Panc1 (cell line): Measurements from ENCODE around the gene DNM3. TPM values are rescaled to one million over a fixed set of nuclear protein-coding genes. Genes with fewer than 3 reads are reported as not detected.

Experiments used
- ATAC-seq: fragments of 200-7000 bp; cut with Tn5 transposase; 2 replicates; pipeline ENCODE4 v1.9.1; 2020; ENCODE audit warnings: mild to moderate bottlenecking, moderate library complexity
- BruUV-seq: library from RNA; stranded (reverse); fragments of 400-500 nt; replicated peaks from 2 replicates; lab custom pipeline; 2021; lab: Mats Ljungman, UMichigan
- CTCF ChIA-PET: fragments of 300-600 bp; sonication (Branson Sonifier 250); formaldehyde crosslinking; loops from one replicate; lab custom pipeline; 2022; ENCODE audit warnings: antibody characterized with exemption; lab: Charles Lee
- POLR2A ChIA-PET: fragments of 300-600 bp; sonication (Branson Sonifier 250); formaldehyde crosslinking; loops from one replicate; lab custom pipeline; 2022; ENCODE audit warnings: antibody characterized with exemption; lab: Charles Lee
- DNase-seq: peaks from one replicate; pipeline ENCODE4 v3.0.0-alpha.2; 2010; ENCODE audit warnings: low read depth, low spot score
- H3K27ac ChIP-seq: 2 replicates; pipeline ENCODE4 v1.5.1; 2011; ENCODE audit warnings: mild to moderate bottlenecking, low read length, inconsistent platforms
- H3K27me3 ChIP-seq: fragments of 200-500 bp; sonication (Bioruptor generic); 2 replicates; pipeline ENCODE4 v1.6.0; 2014; ENCODE audit warnings: low read length, inconsistent platforms; ENCODE audit not compliant: control insufficient read depth, insufficient read depth
- H3K36me3 ChIP-seq: fragments of 200-500 bp; sonication (Bioruptor generic); 2 replicates; pipeline ENCODE4 v1.5.1; 2014; ENCODE audit warnings: inconsistent platforms, mild to moderate bottlenecking, low read length, moderate library complexity; ENCODE audit not compliant: control insufficient read depth, insufficient read depth
- H3K4me1 ChIP-seq: 2 replicates; pipeline ENCODE4 v1.5.1; 2011; ENCODE audit warnings: inconsistent platforms, mild to moderate bottlenecking, low read length, moderate library complexity; ENCODE audit not compliant: control insufficient read depth, insufficient read depth
- H3K4me3 ChIP-seq, 2 experiments: 2 replicates each; pipeline ENCODE4 v1.5.1; 2011 to 2012; ENCODE audit warnings: low read depth in 2 of 2, low read length in 2 of 2, mild to moderate bottlenecking in 2 of 2, inconsistent platforms in 1 of 2, moderate library complexity in 1 of 2
- H3K9me3 ChIP-seq: fragments of 200-500 bp; sonication (Bioruptor generic); 2 replicates; pipeline ENCODE4 v1.5.1; 2014; ENCODE audit warnings: low read depth, mild to moderate bottlenecking, inconsistent platforms, low read length, moderate library complexity; ENCODE audit not compliant: control insufficient read depth, insufficient read depth
- POLR2AphosphoS5 ChIP-seq: IDR thresholded peaks from 2 replicates; pipeline ENCODE4 v1.6.1; 2012; ENCODE audit warnings: mild to moderate bottlenecking, low read depth, low read length, moderate library complexity
- SIN3A ChIP-seq: IDR thresholded peaks from 2 replicates; pipeline ENCODE4 v1.6.1; 2012; ENCODE audit warnings: low read depth, mild to moderate bottlenecking, low read length, moderate library complexity, borderline replicate concordance; ENCODE audit not compliant: insufficient read depth
- TCF7L2 ChIP-seq: IDR thresholded peaks from 2 replicates; pipeline ENCODE4 v1.6.1; 2011; ENCODE audit warnings: mild to moderate bottlenecking, low read depth, low read length, inconsistent platforms
- in situ Hi-C: cut with HindIII; loops from 2 replicates; pipeline ENCODE4 v1.10.0; 2016; ENCODE audit warnings: low sequenced_read_pairs, low pct_unique_long_range_greater_than_20kb
- intact Hi-C: fragments of 100-400 bp; cut with micrococcal nuclease; formaldehyde crosslinking; loops from one replicate; pipeline ENCODE4 v1.10.0; 2022; ENCODE audit not compliant: unreplicated experiment
- total RNA-seq: library from RNA; stranded (reverse); gene quantifications from one replicate; pipeline ENCODE4 v1.2.1, GENCODE V29; 2021; ENCODE audit not compliant: unreplicated experiment
- TF ChIP-seq, protein P1 (sequence below): fragments of 450-650 bp; IDR thresholded peaks from 2 replicates; pipeline ENCODE4 v1.5.1; 2017; ENCODE audit warnings: mild to moderate bottlenecking
- TF ChIP-seq, protein P2 (sequence below), 2 experiments: IDR thresholded peaks; 2 replicates each; pipeline ENCODE4 v1.6.1; 2011 to 2012; ENCODE audit warnings: low read depth in 2 of 2, control low read depth in 1 of 2, low read length in 1 of 2, mild to moderate bottlenecking in 1 of 2, moderate library complexity in 1 of 2; ENCODE audit not compliant: insufficient read depth in 1 of 2

Gene DNM3
- total RNA-seq, 1 experiment from 2014 or later, result 0.46 TPM

DNA sequence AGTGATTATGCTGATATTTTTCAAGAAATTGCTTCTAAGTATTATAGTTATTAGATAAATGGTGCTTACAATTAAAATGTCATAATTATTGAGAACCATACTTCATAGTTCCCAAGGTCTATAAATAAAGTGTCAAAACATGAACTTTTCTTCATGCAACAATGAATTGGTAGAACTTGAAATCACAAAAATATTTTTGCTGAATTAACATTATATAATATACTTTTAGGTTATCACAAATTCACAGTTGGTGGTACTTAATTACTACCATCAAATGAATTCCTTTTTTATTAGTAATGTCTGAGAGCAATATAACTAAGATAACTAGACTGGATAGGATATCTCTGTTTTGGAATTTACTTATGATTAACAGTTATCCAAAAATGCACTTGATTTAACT lies 4.7 kb downstream of the DNM3 start:
- Histone ChIP-seq H3K4me3 (no peak overlapping the region), H3K9me3 (no peaks in the 10 kb centered on the region), H3K4me1 (no peaks in the 10 kb centered on the region), H3K36me3 (no peaks in the 10 kb centered on the region), H3K27me3 (peaks cover 8% of the 10 kb centered on the region; the same call in 1 of the 2 replicates), H3K27ac (no peak overlapping the region)
- in situ Hi-C loops (no loop called here), intact Hi-C loops (no loop called here)
- ChIA-PET POLR2A (no interaction called here), CTCF (no interaction called here)
- no peak for DNase-seq
- BruUV-seq, result no TSS peak
- no peak for ATAC-seq
- TF ChIP-seq TCF7L2, result no peak
- TF ChIP-seq, protein P1, sequence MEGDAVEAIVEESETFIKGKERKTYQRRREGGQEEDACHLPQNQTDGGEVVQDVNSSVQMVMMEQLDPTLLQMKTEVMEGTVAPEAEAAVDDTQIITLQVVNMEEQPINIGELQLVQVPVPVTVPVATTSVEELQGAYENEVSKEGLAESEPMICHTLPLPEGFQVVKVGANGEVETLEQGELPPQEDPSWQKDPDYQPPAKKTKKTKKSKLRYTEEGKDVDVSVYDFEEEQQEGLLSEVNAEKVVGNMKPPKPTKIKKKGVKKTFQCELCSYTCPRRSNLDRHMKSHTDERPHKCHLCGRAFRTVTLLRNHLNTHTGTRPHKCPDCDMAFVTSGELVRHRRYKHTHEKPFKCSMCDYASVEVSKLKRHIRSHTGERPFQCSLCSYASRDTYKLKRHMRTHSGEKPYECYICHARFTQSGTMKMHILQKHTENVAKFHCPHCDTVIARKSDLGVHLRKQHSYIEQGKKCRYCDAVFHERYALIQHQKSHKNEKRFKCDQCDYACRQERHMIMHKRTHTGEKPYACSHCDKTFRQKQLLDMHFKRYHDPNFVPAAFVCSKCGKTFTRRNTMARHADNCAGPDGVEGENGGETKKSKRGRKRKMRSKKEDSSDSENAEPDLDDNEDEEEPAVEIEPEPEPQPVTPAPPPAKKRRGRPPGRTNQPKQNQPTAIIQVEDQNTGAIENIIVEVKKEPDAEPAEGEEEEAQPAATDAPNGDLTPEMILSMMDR, result no peak
- TF ChIP-seq, protein P2, sequence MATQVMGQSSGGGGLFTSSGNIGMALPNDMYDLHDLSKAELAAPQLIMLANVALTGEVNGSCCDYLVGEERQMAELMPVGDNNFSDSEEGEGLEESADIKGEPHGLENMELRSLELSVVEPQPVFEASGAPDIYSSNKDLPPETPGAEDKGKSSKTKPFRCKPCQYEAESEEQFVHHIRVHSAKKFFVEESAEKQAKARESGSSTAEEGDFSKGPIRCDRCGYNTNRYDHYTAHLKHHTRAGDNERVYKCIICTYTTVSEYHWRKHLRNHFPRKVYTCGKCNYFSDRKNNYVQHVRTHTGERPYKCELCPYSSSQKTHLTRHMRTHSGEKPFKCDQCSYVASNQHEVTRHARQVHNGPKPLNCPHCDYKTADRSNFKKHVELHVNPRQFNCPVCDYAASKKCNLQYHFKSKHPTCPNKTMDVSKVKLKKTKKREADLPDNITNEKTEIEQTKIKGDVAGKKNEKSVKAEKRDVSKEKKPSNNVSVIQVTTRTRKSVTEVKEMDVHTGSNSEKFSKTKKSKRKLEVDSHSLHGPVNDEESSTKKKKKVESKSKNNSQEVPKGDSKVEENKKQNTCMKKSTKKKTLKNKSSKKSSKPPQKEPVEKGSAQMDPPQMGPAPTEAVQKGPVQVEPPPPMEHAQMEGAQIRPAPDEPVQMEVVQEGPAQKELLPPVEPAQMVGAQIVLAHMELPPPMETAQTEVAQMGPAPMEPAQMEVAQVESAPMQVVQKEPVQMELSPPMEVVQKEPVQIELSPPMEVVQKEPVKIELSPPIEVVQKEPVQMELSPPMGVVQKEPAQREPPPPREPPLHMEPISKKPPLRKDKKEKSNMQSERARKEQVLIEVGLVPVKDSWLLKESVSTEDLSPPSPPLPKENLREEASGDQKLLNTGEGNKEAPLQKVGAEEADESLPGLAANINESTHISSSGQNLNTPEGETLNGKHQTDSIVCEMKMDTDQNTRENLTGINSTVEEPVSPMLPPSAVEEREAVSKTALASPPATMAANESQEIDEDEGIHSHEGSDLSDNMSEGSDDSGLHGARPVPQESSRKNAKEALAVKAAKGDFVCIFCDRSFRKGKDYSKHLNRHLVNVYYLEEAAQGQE (IDR thresholded peaks at IDR 0.05; ENCODE audit: insufficient read depth in 1 of 2, low read depth in 2 of 2, low read length in 1 of 2), result no peak
- TF ChIP-seq SIN3A, result no peak
- TF ChIP-seq POLR2AphosphoS5, result no peak

DNA sequence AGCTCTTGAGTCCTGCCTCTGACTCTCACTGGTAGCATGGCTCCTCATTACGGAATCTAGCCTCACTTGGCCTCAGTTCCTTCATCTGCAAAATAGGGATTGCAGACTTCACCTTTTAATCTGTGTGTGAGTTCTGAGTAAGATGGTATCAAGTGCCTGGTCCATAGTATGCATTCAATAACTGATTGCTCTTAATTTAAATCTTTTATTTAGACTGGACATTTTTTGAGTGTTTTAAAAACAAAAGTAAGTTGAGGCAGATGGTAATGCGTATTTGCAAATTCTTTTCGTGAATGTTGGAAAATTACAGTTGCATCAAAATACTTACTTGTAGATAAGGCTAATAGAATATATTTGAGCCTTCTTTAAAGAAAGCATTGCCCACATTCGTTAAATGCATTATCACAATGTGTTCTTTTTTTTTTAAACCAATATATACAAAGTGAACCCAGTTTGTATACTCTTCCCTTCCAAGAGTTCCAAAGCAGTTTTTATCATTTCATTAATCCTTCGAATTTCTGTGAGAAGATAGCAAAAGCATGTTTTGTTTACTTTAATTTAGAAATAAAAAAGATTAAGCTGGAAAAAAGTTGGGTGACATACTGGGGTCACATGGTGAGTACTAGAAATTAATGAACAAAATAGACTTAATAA lies 8.1 kb downstream of the DNM3 start:
- intact Hi-C loops (no loop called here), in situ Hi-C loops (no loop called here)
- TF ChIP-seq POLR2AphosphoS5 (no peak), SIN3A (no peak), TCF7L2 (no peak)
- TF ChIP-seq, protein P2 (IDR thresholded peaks at IDR 0.05; ENCODE audit: insufficient read depth in 1 of 2, low read depth in 2 of 2, low read length in 1 of 2), result no peak
- TF ChIP-seq, protein P1, result no peak
- no peak overlapping the region for H3K27ac ChIP-seq
- ATAC-seq, result no peak
- H3K4me3 ChIP-seq, result no peak overlapping the region
- no TSS peak for BruUV-seq
- POLR2A ChIA-PET, result no interaction called here
- DNase-seq, result no peak
- no peaks in the 10 kb centered on the region for H3K4me1 ChIP-seq
- H3K36me3 ChIP-seq, result no peaks in the 10 kb centered on the region
- CTCF ChIA-PET, result no interaction called here
- peaks cover 1% of the 10 kb centered on the region; the same call in 1 of the 2 replicates for H3K27me3 ChIP-seq
- H3K9me3 ChIP-seq, result no peaks in the 10 kb centered on the region
